ENCODE measurements around the gene FCER2.

Gene FCER2

GRCh38 chr19:7694499-7694898, 7.4 kb downstream of the FCER2 start:
- peak; percentile 50 for DNase-seq (ENCODE audit: low read depth)
- no peak for TF ChIP-seq CTCF (IDR thresholded peaks at IDR 0.05; ENCODE audit: insufficient read depth, low read depth, low read length, missing control alignments)
- 0 out of 2 replicates have a peak overlapping the region, but pooled peaks have one; percentile 1 for H3K4me3 ChIP-seq (ENCODE audit: low read depth, low read length)

GRCh38 chr19:7692417-7693088, 9.4 kb downstream of the FCER2 start:
- no peak for DNase-seq (ENCODE audit: low read depth)
- H3K4me3 ChIP-seq (ENCODE audit: low read depth, low read length) = no peak overlapping the region
- TF ChIP-seq CTCF (IDR thresholded peaks at IDR 0.05; ENCODE audit: insufficient read depth, low read depth, low read length, missing control alignments) = no peak

- no peak for TF ChIP-seq CTCF (IDR thresholded peaks at IDR 0.05; ENCODE audit: insufficient read depth, low read depth, low read length, missing control alignments)
- DNase-seq (ENCODE audit: low read depth) = no peak
- H3K4me3 ChIP-seq (ENCODE audit: low read depth, low read length) = no peak overlapping the region
Observed at GRCh38 chr19:7691497-7691896, 10.4 kb downstream of the FCER2 start.

- DNase-seq (ENCODE audit: low read depth) = peak; percentile 69
- no peak overlapping the region for H3K4me3 ChIP-seq (ENCODE audit: low read depth, low read length)
- no peak for TF ChIP-seq CTCF (IDR thresholded peaks at IDR 0.05; ENCODE audit: insufficient read depth, low read depth, low read length, missing control alignments)
Observed at GRCh38 chr19:7690779-7691258, 11.1 kb downstream of the FCER2 start.

- no peak for TF ChIP-seq CTCF (IDR thresholded peaks at IDR 0.05; ENCODE audit: insufficient read depth, low read depth, low read length, missing control alignments)
- H3K4me3 ChIP-seq (ENCODE audit: low read depth, low read length) = no peak overlapping the region
- DNase-seq (ENCODE audit: low read depth) = no peak
Observed at GRCh38 chr19:7689165-7689564, 12.8 kb downstream of the FCER2 start.

- no peak overlapping the region for H3K4me3 ChIP-seq (ENCODE audit: low read depth, low read length)
- TF ChIP-seq CTCF (IDR thresholded peaks at IDR 0.05; ENCODE audit: insufficient read depth, low read depth, low read length, missing control alignments) = no peak
- peak; percentile 49 for DNase-seq (ENCODE audit: low read depth)
Observed at GRCh38 chr19:7687177-7687576, 14.8 kb downstream of the FCER2 start.

Measured in GM12865 (cell line).